Transverse colon (tissue), 4 donors: ENCODE results near the gene EDN2.
A peak's percentile ranks its signal among the peaks of the same experiment; 100 is the strongest.

Experiments used
- CTCF ChIP-seq, 5 experiments: fragments of 200-600 bp in 3 of 5; fragments of 450-650 bp in 2 of 5; sonication (generic) in 3 of 5; IDR thresholded peaks; 1 replicate in 2 of 5; 2 replicates in 3 of 5; pipeline ENCODE4 v1.5.1; 2016 to 2017; ENCODE audit warnings: antibody characterized with exemption in 5 of 5, inconsistent platforms in 3 of 5, mild to moderate bottlenecking in 2 of 5, moderate library complexity in 1 of 5
- POLR2A ChIP-seq: fragments of 450-650 bp; IDR thresholded peaks from one replicate; pipeline ENCODE4 v1.6.1; 2016; ENCODE audit warnings: antibody characterized with exemption, mild to moderate bottlenecking, moderate library complexity
- POLR2AphosphoS5 ChIP-seq, 3 donors: sonication (generic); formaldehyde crosslinking; IDR thresholded peaks; one replicate each; pipeline ENCODE4 v1.6.1; 2016; ENCODE audit warnings: antibody characterized with exemption in 3 of 3

GRCh38 chr1:41484402-41485241, at the start of gene EDN2:
- TF ChIP-seq CTCF (IDR thresholded peaks at IDR 0.05) = peak; percentile 27 to 84 (median 47)
- peak; percentile 93 for TF ChIP-seq POLR2A
- peak; percentile 74 to 85 (median 83) for TF ChIP-seq POLR2AphosphoS5 (IDR thresholded peaks at IDR 0.05)
